Transverse colon (tissue), 4 donors: Measurements from ENCODE around the gene TNFRSF1B.

Experiments used
- CTCF ChIP-seq, 5 experiments: fragments of 200-600 bp in 3 of 5; fragments of 450-650 bp in 2 of 5; sonication (generic) in 3 of 5; IDR thresholded peaks; 1 replicate in 2 of 5; 2 replicates in 3 of 5; pipeline ENCODE4 v1.5.1; 2016 to 2017; ENCODE audit warnings: antibody characterized with exemption in 5 of 5, inconsistent platforms in 3 of 5, mild to moderate bottlenecking in 2 of 5, moderate library complexity in 1 of 5
- POLR2A ChIP-seq: fragments of 450-650 bp; IDR thresholded peaks from one replicate; pipeline ENCODE4 v1.6.1; 2016; ENCODE audit warnings: antibody characterized with exemption, mild to moderate bottlenecking, moderate library complexity
- POLR2AphosphoS5 ChIP-seq, 3 donors: sonication (generic); formaldehyde crosslinking; IDR thresholded peaks; one replicate each; pipeline ENCODE4 v1.6.1; 2016; ENCODE audit warnings: antibody characterized with exemption in 3 of 3

- TF ChIP-seq POLR2A (no peak), CTCF (IDR thresholded peaks at IDR 0.05) (no peak), POLR2AphosphoS5 (IDR thresholded peaks at IDR 0.05) (no peak)
Measured at GRCh38 chr1:12188115-12188514, 21.3 kb downstream of the TNFRSF1B start.
